AG09319 (cell line): ENCODE results near the gene RPL13A.
"Not testable (repeated sequence)": the region's sequence is repeated elsewhere in the genome, so short reads cannot be mapped to it uniquely, and the experiment has no call there.

ENCODE experiments used
- DNase-seq: peaks from one replicate; pipeline ENCODE4 v3.0.0-alpha.2; 2010; ENCODE audit warnings: low read depth; ENCODE audit errors: extremely low read depth
- CTCF ChIP-seq: IDR thresholded peaks from 2 replicates; pipeline ENCODE4 v1.5.1; 2011; ENCODE audit warnings: low read depth, mild to moderate bottlenecking, inconsistent platforms, low read length, moderate library complexity

The RPL13A gene

GRCh38 chr19:49451430-49452181 lies 35.8 kb upstream of the RPL13A start, which contains the start of gene PIH1D1:
Gene PIH1D1, minus strand, starts transcription at chr19:49451814. Its CDS starts 240 bp downstream, at chr19:49451574.
- DNase-seq, result peak; percentile 97
- TF ChIP-seq CTCF, result peak; percentile 18

GRCh38 chr19:49453013-49453756 lies 34.2 kb upstream of the RPL13A start, which contains the start of gene ALDH16A1:
Gene ALDH16A1, plus strand, starts transcription at chr19:49453225. Its CDS starts 107 bp downstream, at chr19:49453332.
- TF ChIP-seq CTCF, result no peak
- peak; percentile 94 for DNase-seq

GRCh38 chr19:49453757-49454240 lies 33.6 kb upstream of the RPL13A start:
- no peak for DNase-seq
- TF ChIP-seq CTCF, result no peak

DNA sequence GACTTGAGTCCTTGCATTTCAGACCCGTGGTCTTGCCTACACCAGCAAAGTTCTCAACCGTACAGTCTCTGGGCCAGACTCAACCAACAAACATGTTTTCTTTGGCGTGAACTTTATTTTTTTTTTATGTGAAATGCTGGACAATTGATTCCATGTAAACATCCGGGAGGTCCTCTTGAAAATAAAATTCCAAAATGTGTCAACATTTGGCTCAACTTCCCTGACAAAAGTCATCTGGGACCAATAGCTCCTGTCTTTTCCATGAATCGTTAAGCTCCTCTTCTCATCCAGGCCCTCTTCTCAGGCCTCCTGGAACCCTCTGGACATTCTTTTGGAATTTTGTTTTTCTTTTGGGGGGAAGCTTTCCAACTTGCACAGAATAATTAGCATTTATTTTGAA lies 31.6 kb upstream of the RPL13A start:
- no peak for TF ChIP-seq CTCF
- DNase-seq, result peak; percentile 56

GRCh38 chr19:49456326-49456725 lies 31.1 kb upstream of the RPL13A start:
- DNase-seq, result peak; percentile 43
- no peak for TF ChIP-seq CTCF

DNA sequence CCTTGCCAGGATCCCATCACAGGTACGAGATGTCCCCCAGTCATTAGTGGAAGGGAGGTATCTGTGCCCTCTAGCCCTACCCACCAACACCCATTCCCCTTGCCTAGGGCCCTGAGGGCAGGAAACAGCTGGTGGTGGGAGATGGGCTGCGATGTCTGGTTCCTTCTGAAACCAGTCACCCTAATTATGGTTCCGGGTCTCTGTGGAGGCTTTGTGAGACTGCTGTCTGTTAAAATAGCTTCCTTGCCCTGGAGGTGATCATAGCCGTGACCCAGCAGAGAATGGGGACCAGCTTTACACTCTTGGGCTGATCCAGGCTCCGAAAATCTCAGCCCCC lies 28.9 kb upstream of the RPL13A start:
- DNase-seq, result no peak
- no peak for TF ChIP-seq CTCF

- TF ChIP-seq CTCF, result no peak
- DNase-seq, result no peak
These were observed 28.0 kb upstream of the RPL13A start for GRCh38 chr19:49459388-49459787.

- DNase-seq, result not testable (repeated sequence)
These were observed 26.3 kb upstream of the RPL13A start for GRCh38 chr19:49461130-49461529.
